Uterus (tissue), 2 donors: ENCODE measurements around the gene FNIP1.

Experiments
- CTCF ChIP-seq, 4 experiments: fragments of 200-600 bp in 2 of 4; fragments of 450-650 bp in 2 of 4; sonication (generic) in 2 of 4; IDR thresholded peaks; one replicate each; pipeline ENCODE4 v1.5.1; 2016 to 2019; ENCODE audit warnings: antibody characterized with exemption in 4 of 4, mild to moderate bottlenecking in 2 of 4, moderate library complexity in 1 of 4
- POLR2A ChIP-seq, 2 donors: fragments of 450-650 bp; IDR thresholded peaks; one replicate each; pipeline ENCODE4 v1.6.1; 2016; ENCODE audit warnings: antibody characterized with exemption in 2 of 2, mild to moderate bottlenecking in 1 of 2, moderate library complexity in 1 of 2

DNA sequence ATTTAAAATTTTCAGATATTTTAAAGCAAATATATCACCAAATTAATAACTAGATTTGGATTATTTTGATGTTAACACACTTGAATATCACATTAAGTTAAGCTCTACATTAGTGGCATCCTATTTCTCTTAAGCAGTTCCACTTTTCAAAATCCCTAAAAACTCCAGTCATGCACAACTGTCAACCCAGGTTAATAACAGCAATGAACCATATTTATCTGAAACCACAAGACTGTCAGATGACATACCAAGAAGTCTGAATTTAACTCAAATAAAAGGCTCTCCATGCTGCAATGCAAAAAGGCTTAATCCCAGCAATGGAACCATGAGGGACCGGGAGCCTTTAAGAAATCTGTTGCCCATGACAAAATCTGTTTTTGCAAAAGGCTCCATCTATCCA, 27.5 kb downstream of the FNIP1 start:
- TF ChIP-seq CTCF (IDR thresholded peaks at IDR 0.05) (no peak), POLR2A (IDR thresholded peaks at IDR 0.05) (no peak)
